Upper lobe of left lung (tissue), 4 donors: ENCODE measurements around the gene TAPBPL.

Experiments
- EP300 ChIP-seq, 4 donors: sonication (generic); formaldehyde crosslinking; IDR thresholded peaks; one replicate each; pipeline ENCODE4 v1.5.1; 2017; ENCODE audit warnings: antibody characterized with exemption in 4 of 4, control low read depth in 2 of 4
- POLR2A ChIP-seq, 4 donors: fragments of 450-650 bp; IDR thresholded peaks; one replicate each; pipeline ENCODE4 v1.5.1; 2016 to 2017; ENCODE audit warnings: antibody characterized with exemption in 4 of 4, mild to moderate bottlenecking in 2 of 4
- POLR2AphosphoS5 ChIP-seq, 2 donors: sonication (generic); formaldehyde crosslinking; IDR thresholded peaks; one replicate each; pipeline ENCODE4 v1.5.1; 2017; ENCODE audit warnings: antibody characterized with exemption in 2 of 2
- TF ChIP-seq, protein P1 (sequence below), 6 experiments: fragments of 450-650 bp in 4 of 6; fragments of 200-600 bp in 2 of 6; sonication (generic) in 2 of 6; IDR thresholded peaks; one replicate each; pipeline ENCODE4 v1.5.1; 2016 to 2019; ENCODE audit warnings: antibody characterized with exemption in 6 of 6

DNA sequence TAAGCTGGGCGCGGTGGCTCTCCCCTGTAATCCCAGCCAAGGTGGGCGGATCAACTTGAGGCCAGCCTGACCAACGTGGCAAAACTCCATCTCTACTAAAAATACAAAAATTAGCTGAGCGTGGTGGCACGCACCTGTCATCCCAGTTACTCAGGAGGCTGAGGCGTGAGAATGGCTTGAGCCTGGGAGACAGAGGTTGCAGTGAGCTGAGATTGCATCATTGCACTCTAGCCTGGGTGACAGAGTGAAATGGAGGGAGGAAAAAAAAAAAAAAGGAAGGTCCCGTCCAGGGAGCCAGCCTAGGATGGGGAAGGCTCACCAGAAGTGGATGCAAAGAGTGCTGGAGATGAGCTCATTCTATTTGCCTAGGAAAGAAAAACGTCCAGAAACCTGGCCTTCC, 9.0 kb upstream of the TAPBPL start:
- TF ChIP-seq POLR2A (IDR thresholded peaks at IDR 0.05) (no peak), POLR2AphosphoS5 (IDR thresholded peaks at IDR 0.05) (no peak), EP300 (IDR thresholded peaks at IDR 0.05) (no peak)
- TF ChIP-seq, protein P1, sequence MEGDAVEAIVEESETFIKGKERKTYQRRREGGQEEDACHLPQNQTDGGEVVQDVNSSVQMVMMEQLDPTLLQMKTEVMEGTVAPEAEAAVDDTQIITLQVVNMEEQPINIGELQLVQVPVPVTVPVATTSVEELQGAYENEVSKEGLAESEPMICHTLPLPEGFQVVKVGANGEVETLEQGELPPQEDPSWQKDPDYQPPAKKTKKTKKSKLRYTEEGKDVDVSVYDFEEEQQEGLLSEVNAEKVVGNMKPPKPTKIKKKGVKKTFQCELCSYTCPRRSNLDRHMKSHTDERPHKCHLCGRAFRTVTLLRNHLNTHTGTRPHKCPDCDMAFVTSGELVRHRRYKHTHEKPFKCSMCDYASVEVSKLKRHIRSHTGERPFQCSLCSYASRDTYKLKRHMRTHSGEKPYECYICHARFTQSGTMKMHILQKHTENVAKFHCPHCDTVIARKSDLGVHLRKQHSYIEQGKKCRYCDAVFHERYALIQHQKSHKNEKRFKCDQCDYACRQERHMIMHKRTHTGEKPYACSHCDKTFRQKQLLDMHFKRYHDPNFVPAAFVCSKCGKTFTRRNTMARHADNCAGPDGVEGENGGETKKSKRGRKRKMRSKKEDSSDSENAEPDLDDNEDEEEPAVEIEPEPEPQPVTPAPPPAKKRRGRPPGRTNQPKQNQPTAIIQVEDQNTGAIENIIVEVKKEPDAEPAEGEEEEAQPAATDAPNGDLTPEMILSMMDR (IDR thresholded peaks at IDR 0.05): no peak
